Left ventricle myocardium inferior (tissue), 1 donor: ENCODE results near the gene QARS1. TPM values are rescaled to one million over a fixed set of nuclear protein-coding genes. Genes with fewer than 3 reads are reported as not detected.

ENCODE experiments used
- DNase-seq: peaks from one replicate; pipeline ENCODE4 v3.0.0-alpha.2; 2020
- H3K27ac ChIP-seq: fragments of 200-600 bp; replicated peaks from 2 replicates; pipeline ENCODE4 v1.8.0; 2021
- H3K27me3 ChIP-seq: fragments of 200-600 bp; 2 replicates; pipeline ENCODE4 v1.8.0; 2021; ENCODE audit warnings: low read depth
- H3K36me3 ChIP-seq: fragments of 200-600 bp; 2 replicates; pipeline ENCODE4 v1.8.0; 2021
- H3K4me1 ChIP-seq: fragments of 200-600 bp; 2 replicates; pipeline ENCODE4 v1.8.0; 2021
- H3K4me3 ChIP-seq: fragments of 200-600 bp; 2 replicates; pipeline ENCODE4 v1.8.0; 2021; ENCODE audit warnings: mild to moderate bottlenecking, moderate library complexity
- H3K9me3 ChIP-seq: fragments of 200-600 bp; replicated peaks from 2 replicates; pipeline ENCODE4 v1.8.0; 2021
- intact Hi-C: fragments of 100-400 bp; cut with micrococcal nuclease; formaldehyde crosslinking; loops from one replicate; pipeline ENCODE4 v1.11.0; 2022
- total RNA-seq: library from RNA; stranded (reverse); fragmentation: NEBNext Ultra II Directional; extraction: Animal tissue kit (Norgen Biotek cat#: 25700); gene quantifications from one replicate; pipeline ENCODE4 v1.2.1, GENCODE V29; 2021
- TF ChIP-seq, protein P1 (sequence below): fragments of 200-600 bp; IDR thresholded peaks from 2 replicates; pipeline ENCODE4 v1.8.0; 2021; ENCODE audit warnings: antibody characterized with exemption, mild to moderate bottlenecking, borderline replicate concordance
- donor health status: DM: no; HTN: yes; CAD: no; lungs with severe emphysema.

QARS1 gene
- total RNA-seq, 1 donor from 2014 or later, result 203 TPM

DNA sequence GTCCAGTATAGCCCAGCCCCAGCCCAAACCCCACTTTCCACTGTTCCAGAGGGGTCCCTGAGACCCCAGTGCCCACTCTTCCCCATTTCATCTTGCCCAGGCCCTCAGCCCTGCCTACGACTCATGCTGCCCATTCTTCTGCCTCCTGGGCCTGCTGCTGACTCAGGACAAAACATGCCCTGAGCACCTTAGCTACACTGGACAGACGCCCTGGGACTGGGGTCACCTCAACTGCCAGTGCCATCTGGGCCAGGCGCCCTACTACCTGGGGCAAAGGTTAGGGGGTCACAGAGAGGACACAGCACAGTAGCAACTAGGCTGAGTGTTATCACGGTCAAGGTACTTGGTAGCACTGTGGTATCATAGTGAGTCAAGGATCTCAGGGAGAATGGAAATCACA lies 30.9 kb upstream of the QARS1 start:
- H3K27ac ChIP-seq, result no peak overlapping the region
- TF ChIP-seq, protein P1, sequence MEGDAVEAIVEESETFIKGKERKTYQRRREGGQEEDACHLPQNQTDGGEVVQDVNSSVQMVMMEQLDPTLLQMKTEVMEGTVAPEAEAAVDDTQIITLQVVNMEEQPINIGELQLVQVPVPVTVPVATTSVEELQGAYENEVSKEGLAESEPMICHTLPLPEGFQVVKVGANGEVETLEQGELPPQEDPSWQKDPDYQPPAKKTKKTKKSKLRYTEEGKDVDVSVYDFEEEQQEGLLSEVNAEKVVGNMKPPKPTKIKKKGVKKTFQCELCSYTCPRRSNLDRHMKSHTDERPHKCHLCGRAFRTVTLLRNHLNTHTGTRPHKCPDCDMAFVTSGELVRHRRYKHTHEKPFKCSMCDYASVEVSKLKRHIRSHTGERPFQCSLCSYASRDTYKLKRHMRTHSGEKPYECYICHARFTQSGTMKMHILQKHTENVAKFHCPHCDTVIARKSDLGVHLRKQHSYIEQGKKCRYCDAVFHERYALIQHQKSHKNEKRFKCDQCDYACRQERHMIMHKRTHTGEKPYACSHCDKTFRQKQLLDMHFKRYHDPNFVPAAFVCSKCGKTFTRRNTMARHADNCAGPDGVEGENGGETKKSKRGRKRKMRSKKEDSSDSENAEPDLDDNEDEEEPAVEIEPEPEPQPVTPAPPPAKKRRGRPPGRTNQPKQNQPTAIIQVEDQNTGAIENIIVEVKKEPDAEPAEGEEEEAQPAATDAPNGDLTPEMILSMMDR, result no peak
- DNase-seq, result no peak
- H3K9me3 ChIP-seq, result no peaks in the 10 kb centered on the region
- peaks cover 42% of the 10 kb centered on the region for H3K4me1 ChIP-seq
- intact Hi-C loops, result no loop called here
- H3K27me3 ChIP-seq, result peaks cover 7% of the 10 kb centered on the region
- peaks cover 8% of the 10 kb centered on the region for H3K36me3 ChIP-seq
- no peak overlapping the region for H3K4me3 ChIP-seq

DNA sequence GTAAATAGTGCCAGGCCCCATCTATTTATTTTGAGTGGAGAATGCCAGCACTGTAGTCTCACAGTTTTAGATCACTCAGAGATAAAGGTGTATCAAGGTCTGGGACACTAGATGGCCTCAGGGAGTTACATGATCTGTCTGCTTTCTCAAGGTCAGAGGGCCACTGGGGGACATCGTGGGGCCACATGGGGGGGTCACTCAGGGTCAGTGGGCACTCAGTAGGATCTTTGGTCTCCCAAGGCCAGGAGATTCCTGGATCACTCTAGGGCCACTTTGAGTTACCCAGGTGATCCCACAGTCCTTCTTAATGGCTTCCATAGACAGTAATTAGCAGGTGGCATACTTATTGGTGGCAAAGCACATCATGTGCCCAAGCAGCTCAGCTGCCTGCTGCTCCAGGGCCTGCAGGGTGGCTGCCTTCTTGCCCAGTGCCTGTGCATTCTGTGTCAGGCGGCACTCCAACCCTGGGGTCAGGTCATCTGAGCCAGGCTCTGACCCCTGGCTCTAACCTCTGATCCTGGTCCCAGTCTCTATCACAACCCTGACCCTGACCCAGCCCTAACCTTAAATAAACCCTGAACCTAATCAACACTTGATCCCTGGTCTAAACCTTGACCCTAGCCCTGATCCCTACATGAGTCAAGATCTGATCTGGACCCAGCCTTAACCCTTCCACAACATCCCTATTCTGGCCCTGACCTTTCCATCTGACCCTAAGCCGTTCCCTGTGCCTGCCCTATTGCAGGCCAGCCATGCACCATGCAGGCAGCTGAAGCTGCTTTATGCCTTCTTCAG lies 30.1 kb upstream of the QARS1 start:
- H3K27ac ChIP-seq, result peak overlapping the region; percentile 94
- DNase-seq, result no peak
- intact Hi-C loops, result no loop called here

DNA sequence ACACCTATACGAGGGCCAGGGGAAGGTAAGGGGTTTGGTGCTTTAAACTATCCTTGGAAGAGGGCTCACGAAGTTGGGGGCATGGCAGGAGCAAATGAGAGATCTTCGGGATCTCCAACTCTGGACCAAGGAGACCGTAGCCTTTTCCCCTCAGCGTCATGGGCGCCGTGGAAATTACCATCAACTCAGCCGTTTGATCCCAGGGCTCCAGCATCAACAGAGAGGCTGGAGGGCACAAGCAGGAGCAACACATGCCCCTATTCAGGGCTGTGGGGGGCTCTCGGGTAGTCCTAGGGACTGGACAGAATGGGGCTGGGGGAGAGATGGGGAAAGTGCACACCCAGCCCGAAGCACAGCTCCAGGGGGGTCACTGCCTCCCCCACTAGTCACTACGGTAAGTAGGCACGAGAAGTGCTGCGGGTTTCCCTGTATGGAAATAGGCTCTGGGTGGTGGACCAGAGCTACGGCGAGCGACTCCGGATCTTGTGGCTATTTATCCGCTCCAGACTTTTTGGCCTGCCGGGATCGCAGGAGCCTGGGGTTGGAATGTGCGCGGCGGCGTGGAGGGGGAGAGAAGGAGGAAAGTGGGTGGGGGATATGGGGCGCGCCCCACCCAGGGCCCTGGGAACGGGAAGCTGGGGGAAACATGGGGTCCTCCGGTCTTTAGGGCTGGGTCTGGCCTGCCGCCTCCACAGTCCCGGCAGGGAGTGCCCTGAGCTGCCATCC lies 28.8 kb upstream of the QARS1 start:
- intact Hi-C loops, result no loop called here
- Histone ChIP-seq H3K4me1 (peaks cover 63% of the 10 kb centered on the region), H3K27me3 (peaks cover 3% of the 10 kb centered on the region), H3K36me3 (peaks cover 29% of the 10 kb centered on the region), H3K9me3 (no peaks in the 10 kb centered on the region), H3K4me3 (peak overlapping the region; percentile 93), H3K27ac (peak overlapping the region; percentile 94)
- TF ChIP-seq, protein P1, result no peak
- peak; percentile 90 for DNase-seq

More for the DNA sequence above, 30.1 kb upstream of the QARS1 start:
- TF ChIP-seq, protein P1, result no peak
- Histone ChIP-seq H3K4me3 (peak overlapping the region; percentile 93), H3K9me3 (no peaks in the 10 kb centered on the region), H3K27me3 (peaks cover 3% of the 10 kb centered on the region), H3K4me1 (peaks cover 51% of the 10 kb centered on the region), H3K36me3 (peaks cover 16% of the 10 kb centered on the region)

DNA sequence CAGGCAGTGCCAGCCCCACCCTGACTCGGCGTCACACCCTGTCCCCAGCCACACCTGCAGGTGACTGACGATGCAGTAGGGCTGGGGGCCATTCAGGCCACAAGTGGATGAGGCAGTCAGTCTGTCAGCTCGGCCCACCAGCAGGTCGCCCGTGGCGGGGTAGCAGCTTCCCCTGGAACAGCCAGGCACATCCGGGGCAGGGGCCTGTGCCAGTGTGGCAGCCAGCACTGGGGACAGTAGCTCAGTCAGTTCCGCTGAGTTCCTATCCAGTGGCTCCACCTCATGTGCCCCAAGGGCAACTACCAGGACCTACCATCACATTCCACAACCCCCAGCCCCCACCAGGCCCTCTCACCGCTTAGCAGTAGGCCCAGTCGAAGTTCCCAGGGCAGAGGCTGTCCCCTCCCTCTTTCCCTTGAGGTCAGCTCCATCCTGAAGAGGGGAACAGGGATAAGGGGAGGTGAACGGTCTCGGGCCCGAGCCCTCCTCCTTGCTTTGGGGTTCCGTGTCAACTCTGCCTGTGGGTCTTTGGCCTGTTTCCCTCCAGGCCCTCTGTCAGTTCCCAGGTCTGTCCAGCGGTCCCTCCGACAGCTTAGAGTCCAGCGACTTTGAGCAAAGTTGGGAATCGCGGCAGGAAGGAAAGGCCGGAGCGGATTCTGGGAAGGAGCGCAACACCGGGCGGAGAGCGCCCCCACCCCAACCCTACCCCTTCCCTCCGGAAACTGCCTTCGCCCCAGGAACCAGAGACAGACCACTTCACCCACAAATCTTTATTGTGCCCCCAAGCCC lies 28.1 kb upstream of the QARS1 start, which contains the start of gene LAMB2:
LAMB2 (minus strand) TSS at position 614 of the 789 bp plus-strand sequence; CDS start at position 431, 183 bp downstream.
- H3K9me3 ChIP-seq, result no peaks in the 10 kb centered on the region
- no peaks in the 10 kb centered on the region for H3K27me3 ChIP-seq
- peak within 1 kb of the TSS; percentile 93 for H3K4me3 ChIP-seq
- intact Hi-C loops, result no loop called here
- TF ChIP-seq, protein P1, result no peak
- DNase-seq, result peak; percentile 84
- H3K36me3 ChIP-seq, result peaks cover 36% of the 10 kb centered on the region
- H3K4me1 ChIP-seq, result peaks cover 65% of the 10 kb centered on the region
- peak within 1 kb of the TSS; percentile 94 for H3K27ac ChIP-seq

DNA sequence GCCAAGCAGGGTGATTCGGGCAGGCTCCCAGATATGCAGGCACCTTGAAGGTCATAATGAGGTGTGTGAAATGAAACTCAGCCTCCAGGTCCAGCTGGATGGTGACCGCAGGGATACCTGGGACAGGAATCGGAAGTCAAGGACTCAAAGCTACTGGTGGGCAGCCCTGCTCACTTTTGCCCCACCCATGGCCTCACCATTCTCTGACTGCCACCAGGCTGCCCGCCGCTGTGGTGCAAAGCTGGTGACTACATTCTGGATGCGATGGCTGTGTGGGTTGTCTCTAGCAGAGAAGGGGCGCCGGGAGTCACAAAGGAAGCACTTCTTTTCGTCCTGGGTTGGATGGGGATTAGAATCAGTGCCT lies 27.5 kb upstream of the QARS1 start:
- H3K4me3 ChIP-seq, result peak overlapping the region; percentile 93
- intact Hi-C loops, result no loop called here
- no peaks in the 10 kb centered on the region for H3K27me3 ChIP-seq
- no peak for DNase-seq
- peaks cover 42% of the 10 kb centered on the region for H3K36me3 ChIP-seq
- TF ChIP-seq, protein P1, result no peak
- H3K9me3 ChIP-seq, result no peaks in the 10 kb centered on the region
- peak overlapping the region; percentile 94 for H3K27ac ChIP-seq
- H3K4me1 ChIP-seq, result peaks cover 65% of the 10 kb centered on the region
